NOMO-1 treated with dmso at 0.1 percent for 144 hours (cell line): ENCODE measurements around the gene C1orf21.
"Not testable (repeated sequence)": the region's sequence is repeated elsewhere in the genome, so short reads cannot be mapped to it uniquely, and the experiment has no call there.

Experiments used
- DNase-seq: peaks from one replicate; lab custom pipeline; 2025; ENCODE audit not compliant: unreplicated experiment; lab: John Stamatoyannopoulos, UW

C1orf21 gene

DNA sequence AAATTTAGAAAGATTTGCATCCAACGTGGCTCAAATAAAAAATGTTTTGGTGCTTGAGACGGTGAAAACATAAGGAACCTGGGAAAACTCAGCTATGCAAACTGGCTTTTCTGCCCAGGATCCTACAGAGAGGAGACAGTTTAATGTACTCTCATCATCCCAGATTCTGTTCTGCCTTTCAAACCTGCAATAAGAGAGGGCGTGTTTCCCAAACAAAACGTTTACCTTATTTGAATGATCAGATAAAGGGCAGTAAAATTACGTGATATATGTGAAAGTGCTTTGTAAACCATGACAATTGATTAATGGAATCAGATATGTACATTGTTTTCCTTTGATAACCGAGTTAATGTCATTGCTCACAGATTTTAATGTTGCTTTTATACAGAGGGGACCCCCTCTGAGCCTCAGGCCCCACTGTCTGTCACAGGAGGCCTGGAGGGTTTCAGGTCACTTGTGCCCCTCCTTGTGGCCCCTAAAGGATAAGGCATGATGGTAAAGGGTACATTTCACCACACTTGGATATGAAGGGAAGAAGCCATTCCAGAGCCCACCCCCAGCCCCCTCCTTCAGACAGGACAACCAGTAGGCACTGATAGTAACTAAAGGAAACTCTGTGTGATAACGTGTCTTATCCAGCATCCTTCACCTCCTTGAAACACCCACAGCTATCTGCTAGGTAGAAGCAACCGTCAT, 210.3 kb downstream of the C1orf21 start:
- no peak for DNase-seq

DNA sequence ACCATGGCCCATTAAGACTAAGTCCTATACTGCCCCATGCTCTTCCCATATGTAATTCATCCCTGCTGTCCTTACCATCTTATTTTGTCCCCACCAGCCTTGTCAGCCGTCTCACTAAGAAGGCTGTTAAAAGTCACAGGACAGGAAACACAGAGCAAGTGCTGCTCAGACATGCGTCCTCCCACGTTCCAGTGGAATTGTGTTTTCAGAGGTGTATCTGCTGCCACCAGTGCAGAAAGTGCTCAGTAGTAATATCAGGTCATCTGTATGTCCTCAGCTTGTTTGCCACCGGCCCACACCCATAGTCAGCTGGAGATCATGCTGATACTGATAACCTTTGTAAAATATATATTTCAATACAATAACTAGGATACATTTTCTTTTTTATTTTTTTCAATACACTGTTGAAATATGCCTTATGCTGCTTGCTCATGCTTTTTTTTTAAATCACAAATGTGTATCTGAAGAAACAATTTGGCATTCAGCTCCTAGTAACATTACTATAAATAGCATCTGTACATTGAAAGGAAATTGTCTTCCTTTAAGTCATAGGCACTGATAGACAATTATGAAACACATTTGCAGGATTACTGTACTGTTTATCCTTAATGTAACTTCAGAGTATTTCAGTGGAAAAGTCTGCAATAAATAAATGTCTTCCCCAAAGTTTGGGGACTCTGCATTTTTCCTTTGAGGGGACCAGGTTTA, 211.0 kb downstream of the C1orf21 start:
- no peak for DNase-seq

DNA sequence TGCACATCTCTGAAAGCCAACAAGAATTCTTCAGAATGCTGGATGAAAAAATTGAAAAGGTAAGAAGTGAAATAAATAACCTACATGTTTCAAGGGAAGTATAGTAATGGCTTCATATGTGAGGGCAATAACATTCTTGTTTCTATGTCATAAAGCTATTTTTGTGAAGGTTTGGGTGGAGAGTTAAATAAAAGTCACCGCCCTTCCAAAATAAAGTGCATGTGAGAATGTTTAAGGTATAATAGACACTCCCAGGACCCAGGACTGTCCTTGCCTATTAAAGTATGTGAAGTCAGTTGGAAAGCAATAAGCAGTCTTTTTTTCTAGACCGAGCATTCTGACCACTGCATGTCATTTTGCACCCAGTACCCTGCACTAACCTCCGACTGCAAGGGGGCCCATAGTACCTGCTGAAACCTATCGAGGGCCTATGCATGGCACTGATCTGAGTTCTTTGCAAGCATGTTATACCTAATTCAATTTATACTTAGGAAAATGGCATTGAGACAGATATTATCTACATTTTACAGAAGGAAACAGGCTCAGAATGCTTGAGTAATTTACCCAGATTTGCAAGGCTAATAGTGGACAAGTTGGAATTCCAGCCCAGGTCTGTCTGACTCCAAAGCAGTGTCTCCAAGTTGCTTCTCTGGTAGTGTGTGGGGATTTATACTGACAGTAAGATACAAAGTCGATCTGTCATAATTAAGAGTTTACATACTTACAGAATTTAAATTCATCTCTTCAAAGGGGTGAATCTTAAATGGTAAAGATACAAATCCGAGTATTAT, 211.8 kb downstream of the C1orf21 start:
- DNase-seq, result no peak

DNA sequence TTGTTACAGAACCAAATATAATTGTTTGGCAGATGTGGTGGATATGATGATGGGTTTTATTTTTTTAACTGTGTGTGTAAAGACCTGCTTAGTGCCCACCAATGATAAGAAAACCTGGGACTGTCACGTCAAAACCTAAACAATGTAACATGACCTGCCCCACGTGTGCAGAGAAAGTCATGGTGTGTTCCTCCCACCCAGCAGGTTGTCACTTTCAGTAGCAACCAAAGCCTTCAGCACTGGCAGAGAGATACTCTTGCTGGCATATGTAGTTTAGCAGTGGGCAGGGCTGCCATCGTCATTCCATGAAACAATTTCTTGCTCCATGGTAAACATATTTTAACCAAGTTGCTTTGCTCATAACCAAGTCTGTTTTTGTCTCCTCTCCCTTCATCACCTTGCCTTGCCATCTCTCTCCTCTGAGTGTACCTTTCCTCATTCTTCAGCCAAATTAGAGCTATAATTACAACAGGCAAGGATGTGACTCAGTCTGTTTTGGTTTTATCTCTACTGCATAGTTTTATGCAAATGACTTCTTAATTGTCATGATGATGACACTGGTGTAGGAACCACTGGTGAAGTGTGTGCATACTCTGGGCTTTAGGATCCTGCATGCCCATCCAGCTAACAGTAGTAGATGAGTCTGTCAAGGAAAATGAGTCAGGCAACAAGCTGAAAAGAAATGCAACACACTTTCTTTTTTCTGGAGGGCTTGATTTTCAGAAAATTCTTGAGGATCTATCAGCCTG, 217.5 kb downstream of the C1orf21 start:
- no peak for DNase-seq

DNA sequence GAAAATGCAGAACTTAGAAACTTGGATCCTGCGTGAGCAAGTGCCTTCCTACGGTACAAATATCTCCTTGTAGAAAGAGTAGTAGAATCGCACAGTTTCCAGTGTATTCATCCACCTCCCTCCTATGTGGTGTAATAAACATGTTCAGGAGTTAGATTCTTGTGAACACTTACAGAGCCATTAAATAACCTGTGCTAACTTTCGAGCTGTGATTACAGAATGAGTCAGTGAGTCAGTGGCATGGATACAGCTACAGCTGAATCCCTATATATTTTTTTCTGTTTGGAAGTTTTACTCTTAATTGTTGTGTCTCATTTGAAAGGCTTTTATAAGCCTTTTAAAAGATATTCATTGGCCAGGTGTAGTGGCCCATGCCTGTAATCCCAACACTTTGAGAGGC, 219.1 kb downstream of the C1orf21 start:
- no peak for DNase-seq

GRCh38 chr1:184606786-184607185, 220.0 kb downstream of the C1orf21 start:
- DNase-seq, result no peak

DNA sequence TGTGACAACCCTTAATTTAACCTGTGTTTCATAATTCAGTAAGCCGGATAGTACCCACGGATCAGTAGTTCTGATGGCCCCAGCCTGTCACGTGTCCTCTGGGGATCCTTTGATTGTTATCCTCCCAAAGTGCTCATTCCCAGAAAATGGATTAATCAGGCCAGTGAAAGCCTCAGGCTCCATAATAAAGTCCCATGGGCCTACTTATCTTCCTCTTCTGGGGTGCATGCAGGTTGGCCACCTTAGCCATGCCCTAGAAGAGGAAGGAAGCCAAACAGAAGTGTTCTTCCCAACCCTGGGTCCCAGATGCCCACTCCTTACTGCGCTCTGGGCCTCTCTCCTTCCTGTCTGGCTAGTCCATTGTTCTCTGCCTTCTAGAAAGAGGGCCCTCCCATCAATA, 221.8 kb downstream of the C1orf21 start:
- DNase-seq, result no peak

GRCh38 chr1:184608990-184609389, 222.2 kb downstream of the C1orf21 start:
- no peak for DNase-seq

DNA sequence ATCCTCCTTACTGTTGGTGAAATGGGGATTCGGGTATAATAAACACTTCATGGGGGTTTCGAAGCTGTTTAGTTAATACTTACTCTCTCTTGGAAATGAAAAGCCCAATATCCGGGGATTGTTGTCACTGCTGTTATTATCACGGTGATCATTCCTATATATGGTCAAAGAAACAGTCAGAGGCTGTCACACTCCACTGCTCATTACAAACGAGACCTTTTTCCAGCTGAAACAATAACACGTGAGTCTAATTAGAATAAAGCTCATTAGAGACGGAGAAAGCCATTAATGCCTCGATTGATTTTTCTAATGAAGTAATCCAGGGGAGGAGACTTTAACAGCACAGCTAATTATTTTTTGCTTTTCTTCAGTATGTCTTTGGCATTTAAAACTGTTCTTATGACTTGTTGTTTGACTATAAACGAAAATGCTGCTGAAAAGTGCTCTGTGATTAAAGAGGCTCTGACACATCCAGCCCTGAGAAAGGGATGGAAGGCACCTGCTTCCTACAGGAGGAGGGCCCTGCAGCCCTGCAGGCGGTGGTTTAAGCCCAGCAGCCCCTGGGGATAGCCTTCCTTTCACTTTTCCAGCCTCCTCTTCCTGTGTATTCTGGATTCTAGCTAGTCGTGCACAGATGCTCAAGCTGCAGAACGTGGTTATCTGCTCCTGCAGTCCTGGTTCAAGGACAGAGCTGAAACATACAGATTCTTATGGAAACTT, 224.2 kb downstream of the C1orf21 start:
- DNase-seq, result no peak

- not testable (repeated sequence) for DNase-seq
Observed at GRCh38 chr1:184612229-184612628, 225.4 kb downstream of the C1orf21 start.

DNA sequence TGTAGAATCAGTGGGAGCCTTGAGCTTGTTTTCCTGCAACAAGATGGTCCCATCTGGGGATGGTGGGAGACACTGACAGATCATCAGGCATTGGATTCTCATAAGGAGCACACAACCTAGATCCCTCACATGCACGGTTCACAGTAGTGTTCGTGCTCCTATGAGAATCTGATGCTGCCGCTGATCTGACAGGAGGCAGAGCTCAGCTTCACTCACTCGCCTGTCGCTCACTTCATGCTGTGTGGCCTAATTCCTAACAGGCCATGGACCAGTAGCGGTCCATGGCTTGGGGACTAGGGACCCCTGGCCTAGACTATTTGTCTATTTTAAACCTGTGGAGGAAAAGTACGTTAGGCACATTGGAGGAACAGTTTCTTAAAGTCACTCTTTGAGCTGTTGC, 227.8 kb downstream of the C1orf21 start:
- no peak for DNase-seq

DNA sequence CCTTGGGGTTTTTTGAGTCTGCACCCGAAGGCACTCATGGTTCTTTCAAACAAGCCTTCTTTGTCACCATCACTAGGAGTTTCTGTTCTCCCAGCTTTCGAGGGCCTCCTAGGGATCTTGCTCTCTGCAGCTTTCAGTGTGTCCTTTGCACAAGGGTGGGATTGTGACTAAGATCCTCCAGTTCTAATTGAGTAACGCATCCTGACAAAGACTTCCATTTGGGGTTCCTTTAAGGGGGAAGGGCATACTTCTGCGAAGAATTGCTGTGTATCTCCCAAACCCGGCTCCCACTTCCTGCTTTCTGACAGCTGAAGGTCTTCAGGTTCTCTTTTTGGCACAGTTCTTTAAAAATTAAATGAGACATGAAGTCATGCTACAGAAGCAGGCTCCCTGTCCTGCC, 228.5 kb downstream of the C1orf21 start:
- DNase-seq, result peak; percentile 28

GRCh38 chr1:184616504-184616903, 229.7 kb downstream of the C1orf21 start:
- no peak for DNase-seq

GRCh38 chr1:184617433-184618029, 230.7 kb downstream of the C1orf21 start:
- DNase-seq, result no peak

DNA sequence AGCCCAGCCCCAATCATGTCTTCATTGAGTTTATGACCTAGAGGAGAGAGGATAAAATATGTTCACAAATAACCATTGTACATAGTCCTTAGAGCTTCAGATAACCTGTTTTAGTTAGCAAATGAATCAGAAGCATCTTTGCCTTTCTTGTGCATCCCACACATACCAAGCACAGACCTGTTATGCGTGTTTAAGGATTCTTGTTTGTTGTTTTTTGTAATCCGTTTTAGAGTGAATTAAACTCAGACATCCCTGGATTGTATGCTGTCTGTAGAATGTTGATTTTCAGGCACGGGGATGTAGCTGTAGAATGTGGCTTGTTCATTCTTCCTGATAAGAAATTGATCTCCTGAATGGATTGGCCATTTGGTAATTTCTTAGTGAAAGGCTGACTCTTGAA, 232.0 kb downstream of the C1orf21 start:
- no peak for DNase-seq

- no peak for DNase-seq
Observed at GRCh38 chr1:184620469-184620868, 233.6 kb downstream of the C1orf21 start.

- DNase-seq, result no peak
Observed at GRCh38 chr1:184621260-184621659, 234.4 kb downstream of the C1orf21 start.

- no peak for DNase-seq
Observed at GRCh38 chr1:184622136-184622823, 235.5 kb downstream of the C1orf21 start.

DNA sequence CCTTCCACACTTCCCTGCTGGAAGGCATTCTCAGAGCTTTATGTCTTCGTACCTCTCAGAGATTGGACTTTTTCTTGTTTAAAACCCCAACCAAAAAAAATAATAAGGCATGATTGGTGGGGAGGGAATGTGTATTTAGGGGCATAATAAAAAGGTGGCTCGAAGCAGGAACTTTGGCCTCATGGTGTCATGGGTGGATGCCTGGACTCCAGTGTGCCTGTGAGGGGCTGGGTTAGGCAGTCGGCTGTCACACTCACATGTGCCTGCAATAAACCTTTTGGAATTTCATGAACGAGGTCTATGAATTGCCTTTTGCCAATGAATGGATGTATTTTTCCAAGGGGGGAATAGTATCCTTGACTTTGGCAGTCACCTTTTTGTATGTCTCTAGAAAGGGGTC, 236.6 kb downstream of the C1orf21 start:
- no peak for DNase-seq

- DNase-seq, result no peak
Observed at GRCh38 chr1:184624051-184624450, 237.2 kb downstream of the C1orf21 start.
